GM13976 (cell line): Measurements from ENCODE around the gene CTSC.

ENCODE experiments used
- DNase-seq: peaks from one replicate; pipeline ENCODE4 v3.0.0; 2012; ENCODE audit warnings: low spot score
- CTCF ChIP-seq: IDR thresholded peaks from 2 replicates; pipeline ENCODE4 v1.5.1; 2012; ENCODE audit warnings: borderline replicate concordance, mild to moderate bottlenecking; ENCODE audit not compliant: insufficient read depth; ENCODE audit errors: extremely low read depth, missing control alignments, control extremely low read depth
- in situ Hi-C: fragments of 300-500 bp; cut with MboI; formaldehyde crosslinking; loops from one replicate; pipeline ENCODE4 v1.12.0; 2022; ENCODE audit warnings: low sequenced_read_pairs, mixed read lengths, inconsistent platforms; ENCODE audit not compliant: unreplicated experiment

The CTSC gene

GRCh38 chr11:88315981-88316441 lies 21.5 kb downstream of the CTSC start:
- DNase-seq, result no peak
- no peak for TF ChIP-seq CTCF
- in situ Hi-C loops, result no loop called here

GRCh38 chr11:88315015-88315414 lies 22.5 kb downstream of the CTSC start:
- DNase-seq, result no peak
- no peak for TF ChIP-seq CTCF
- in situ Hi-C loops, result no loop called here

- in situ Hi-C loops, result no loop called here
- no peak for DNase-seq
- TF ChIP-seq CTCF, result no peak
These were observed 24.1 kb downstream of the CTSC start for GRCh38 chr11:88313441-88313840.

GRCh38 chr11:88312628-88313027 lies 24.9 kb downstream of the CTSC start:
- in situ Hi-C loops, result no loop called here
- DNase-seq, result no peak
- TF ChIP-seq CTCF, result no peak

GRCh38 chr11:88310246-88310645 lies 27.3 kb downstream of the CTSC start:
- in situ Hi-C loops, result no loop called here
- TF ChIP-seq CTCF, result no peak
- no peak for DNase-seq

- no peak for DNase-seq
- in situ Hi-C loops, result no loop called here
- no peak for TF ChIP-seq CTCF
These were observed 29.0 kb downstream of the CTSC start for GRCh38 chr11:88308576-88308975.
